HepG2 (cell line): ENCODE measurements around the gene SPI1. TPM values are rescaled to one million over a fixed set of nuclear protein-coding genes. Genes with fewer than 3 reads are reported as not detected.

Source experiments
- ATAC-seq: fragments of 200-7000 bp; cut with Tn5 transposase; 3 replicates; pipeline ENCODE4 v1.9.1; 2020; ENCODE audit warnings: mild to moderate bottlenecking, moderate library complexity
- BruUV-seq: library from RNA; stranded (reverse); fragments of 400-500 nt; replicated peaks from 2 replicates; lab custom pipeline; 2021; lab: Mats Ljungman, UMichigan
- CTCF ChIA-PET: fragments of 300-600 bp; formaldehyde crosslinking; extraction: SDS; loops from one replicate; lab custom pipeline; 2021; ENCODE audit warnings: low total read pairs, inconsistent platforms, low intra/inter-chr PET ratio; lab: Yijun Ruan, JAX
- POLR2A ChIA-PET: fragments of 350-600 bp; sonication (Branson Sonifier 250); formaldehyde crosslinking; loops from one replicate; lab custom pipeline; 2020; ENCODE audit warnings: antibody characterized with exemption, inconsistent platforms; lab: Yijun Ruan, JAX
- DNase-seq: peaks from one replicate; pipeline ENCODE4 v3.0.0-alpha.2; 2015; ENCODE audit warnings: low spot score
- FAIRE-seq: peaks from 3 replicates; lab custom pipeline; 2011; peaks lifted over from hg19 to GRCh38; lab: Jason Lieb, UNC
- H2AFZ ChIP-seq: one replicate; pipeline ENCODE4 v1.6.1; 2011; ENCODE audit warnings: low read length, inconsistent platforms
- H3K27ac ChIP-seq: fragments of 300-600 bp; 3 replicates; pipeline ENCODE4 v1.8.0; 2011; ENCODE audit warnings: mixed run types, mild to moderate bottlenecking, mixed read lengths, low read length, inconsistent platforms; ENCODE audit not compliant: insufficient read depth; ENCODE audit errors: extremely low read length
- H3K27me3 ChIP-seq, 2 experiments: fragments of 200-600 bp in 1 of 2; 2 replicates in 1 of 2; 3 replicates in 1 of 2; pipeline versions ENCODE4 v1.6.0 to v1.8.0; 2011; ENCODE audit warnings: low read length in 2 of 2, mild to moderate bottlenecking in 2 of 2, moderate library complexity in 2 of 2, inconsistent platforms in 1 of 2; ENCODE audit not compliant: insufficient read depth in 2 of 2, control insufficient read depth in 1 of 2
- H3K36me3 ChIP-seq, 2 experiments: fragments of 200-600 bp in 1 of 2; replicated peaks in 1 of 2; 2 replicates in 1 of 2; 3 replicates in 1 of 2; pipeline versions ENCODE4 v1.5.1 to v1.8.0; 2011; ENCODE audit warnings: low read length in 2 of 2, inconsistent platforms in 1 of 2; ENCODE audit not compliant: insufficient read depth in 2 of 2, control insufficient read depth in 1 of 2
- H3K4me1 ChIP-seq: 2 replicates; pipeline ENCODE4 v1.5.1; 2012; ENCODE audit warnings: low read length, inconsistent platforms; ENCODE audit not compliant: insufficient read depth
- H3K4me2 ChIP-seq: 2 replicates; pipeline ENCODE4 v1.6.0; 2011; ENCODE audit warnings: low read depth, low read length, inconsistent platforms
- H3K4me3 ChIP-seq, 3 experiments: fragments of 200-600 bp in 1 of 3; sonication (generic), shearing (Covaris generic) in 1 of 3; replicated peaks in 1 of 3; 2 replicates each; pipeline ENCODE4 v1.5.1; 2011 to 2016; ENCODE audit warnings: low read length in 3 of 3, inconsistent platforms in 2 of 3, low read depth in 2 of 3, mild to moderate bottlenecking in 2 of 3, control low read depth in 1 of 3, mixed read lengths in 1 of 3; ENCODE audit not compliant: insufficient read depth in 1 of 3
- H3K79me2 ChIP-seq: one replicate; pipeline ENCODE4 v1.6.1; 2011; ENCODE audit warnings: low read length, inconsistent platforms; ENCODE audit not compliant: insufficient read depth
- H3K9ac ChIP-seq: 2 replicates; pipeline ENCODE4 v1.6.0; 2011; ENCODE audit warnings: mild to moderate bottlenecking, low read depth, low read length, inconsistent platforms; ENCODE audit not compliant: insufficient read depth
- H3K9me3 ChIP-seq: 2 replicates; pipeline ENCODE4 v1.5.1; 2012; ENCODE audit warnings: mild to moderate bottlenecking, low read length
- H4K20me1 ChIP-seq: 2 replicates; pipeline ENCODE4 v1.6.0; 2011; ENCODE audit warnings: inconsistent platforms, mild to moderate bottlenecking, low read length, moderate library complexity; ENCODE audit not compliant: insufficient read depth
- ERF ChIP-seq: IDR thresholded peaks from 2 replicates; pipeline ENCODE4 v1.6.1; 2018; ENCODE audit warnings: missing biosample characterization, missing genetic modification reagents
- ETV6 ChIP-seq: sonication (generic); formaldehyde crosslinking; conservative IDR thresholded peaks from 2 replicates; pipeline ENCODE4 v1.4.0; 2020; ENCODE audit warnings: missing genetic modification reagents
- IRX3 ChIP-seq: sonication (generic); formaldehyde crosslinking; IDR thresholded peaks from 2 replicates; pipeline ENCODE4 v1.8.1; 2023; ENCODE audit warnings: mild to moderate bottlenecking, low read depth, missing genetic modification reagents, borderline replicate concordance
- MTA3 ChIP-seq: sonication (generic); formaldehyde crosslinking; IDR thresholded peaks from 2 replicates; pipeline ENCODE4 v1.4.0; 2020; ENCODE audit warnings: missing genetic modification reagents
- SP5 ChIP-seq: IDR thresholded peaks from 2 replicates; pipeline ENCODE4 v1.6.1; 2016; ENCODE audit warnings: low read depth, borderline replicate concordance
- ZNF280D ChIP-seq: sonication (generic); formaldehyde crosslinking; IDR thresholded peaks from 2 replicates; pipeline ENCODE4 v1.5.1; 2020; ENCODE audit warnings: mild to moderate bottlenecking, missing genetic modification reagents
- ZNF281 ChIP-seq: sonication (generic); formaldehyde crosslinking; IDR thresholded peaks from 2 replicates; pipeline ENCODE4 v1.4.0; 2020; ENCODE audit warnings: missing genetic modification reagents, borderline replicate concordance
- ZNF331 ChIP-seq: sonication (generic); formaldehyde crosslinking; IDR thresholded peaks from 2 replicates; pipeline ENCODE4 v1.4.0; 2020; ENCODE audit warnings: missing genetic modification reagents
- WGBS: methylation state at CpG from one replicate; pipeline ENCODE4 v1.1.6; 2017; ENCODE audit warnings: low lambda C conversion rate; 5-methylcytosine and 5-hydroxymethylcytosine counted together
- in situ Hi-C: cut with HindIII; loops from 2 replicates; pipeline ENCODE4 v1.10.0; 2017; ENCODE audit warnings: low pct_unique_long_range_greater_than_20kb; ENCODE audit not compliant: extremely low pct_ligation_motif_present
- intact Hi-C: fragments of 100-400 bp; cut with micrococcal nuclease; formaldehyde crosslinking; loops from one replicate; pipeline ENCODE4 v1.10.0; 2022; ENCODE audit not compliant: unreplicated experiment
- polyA plus RNA-seq, 8 experiments: library from polyadenylated mRNA; depleted of rRNA in 3 of 8; stranded (reverse) in 7 of 8; unstranded in 1 of 8; fragments of >200 nt; fragmentation: Illumina TruSeq in 4 of 8; extraction: Trizol in 4 of 8; gene quantifications; 2 replicates each; pipeline versions ENCODE4 v1.2.1 to v1.2.3, GENCODE V29; 2011 to 2016; ENCODE audit warnings: low read depth in 4 of 8, missing spikeins in 1 of 8, mixed read lengths in 1 of 8; ENCODE audit not compliant: insufficient read depth in 1 of 8
- total RNA-seq, 5 experiments: library from RNA; depleted of rRNA; stranded (reverse); fragments of >200 nt; fragmentation: Illumina TruSeq; extraction: Trizol; gene quantifications; 2 replicates each; pipeline ENCODE4 v1.2.3, GENCODE V29; 2016; ENCODE audit warnings: low read depth in 1 of 5
- TF ChIP-seq, protein P1 (sequence below): sonication (generic); formaldehyde crosslinking; IDR thresholded peaks from 2 replicates; pipeline ENCODE4 v1.5.0; 2020; ENCODE audit warnings: missing genetic modification reagents, mild to moderate bottlenecking, borderline replicate concordance
- TF ChIP-seq, protein P2 (sequence below): fragments of 450-650 bp; IDR thresholded peaks from 2 replicates; pipeline ENCODE4 v1.6.1; 2016

SPI1 gene
- total and polyA plus RNA-seq, 2 of the 13 experiments (the other 11 are each of a cell fraction or from before 2014, with no cell fraction given): not detected

DNA sequence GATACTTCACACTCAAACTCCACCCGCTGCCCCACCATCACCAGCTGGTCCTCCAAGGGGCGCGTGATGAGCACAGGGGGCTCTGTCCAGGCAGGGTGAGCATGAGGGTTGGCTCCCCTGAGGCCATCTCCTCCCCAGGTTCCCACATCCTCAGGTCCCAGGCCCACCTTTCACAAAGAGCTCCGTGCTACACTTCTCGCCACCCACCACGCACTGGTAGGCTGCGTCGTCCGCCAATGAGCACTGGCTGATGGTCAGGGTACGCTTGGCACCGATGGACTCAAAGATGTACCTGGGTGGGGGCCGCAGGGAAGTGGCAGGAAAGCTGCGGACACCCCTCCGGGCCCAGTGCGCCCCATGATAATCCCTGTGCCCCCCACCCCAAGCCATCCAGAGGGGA is 35.5 kb downstream of the SPI1 start (continued):
- TF ChIP-seq ZNF281 (CRISPR knock-in tag) (no peak), ZNF331 (no peak), ERF (no peak), MTA3 (no peak), IRX3 (CRISPR knock-in tag) (no peak), ETV6 (CRISPR knock-in tag) (no peak), SP5 (CRISPR knock-in tag) (no peak)
- TF ChIP-seq, protein P1, sequence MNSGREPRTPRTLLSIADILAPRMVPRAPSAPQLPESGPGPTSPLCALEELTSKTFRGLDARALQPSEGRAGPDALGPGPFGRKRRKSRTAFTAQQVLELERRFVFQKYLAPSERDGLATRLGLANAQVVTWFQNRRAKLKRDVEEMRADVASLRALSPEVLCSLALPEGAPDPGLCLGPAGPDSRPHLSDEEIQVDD (CRISPR knock-in tag): no peak

DNA sequence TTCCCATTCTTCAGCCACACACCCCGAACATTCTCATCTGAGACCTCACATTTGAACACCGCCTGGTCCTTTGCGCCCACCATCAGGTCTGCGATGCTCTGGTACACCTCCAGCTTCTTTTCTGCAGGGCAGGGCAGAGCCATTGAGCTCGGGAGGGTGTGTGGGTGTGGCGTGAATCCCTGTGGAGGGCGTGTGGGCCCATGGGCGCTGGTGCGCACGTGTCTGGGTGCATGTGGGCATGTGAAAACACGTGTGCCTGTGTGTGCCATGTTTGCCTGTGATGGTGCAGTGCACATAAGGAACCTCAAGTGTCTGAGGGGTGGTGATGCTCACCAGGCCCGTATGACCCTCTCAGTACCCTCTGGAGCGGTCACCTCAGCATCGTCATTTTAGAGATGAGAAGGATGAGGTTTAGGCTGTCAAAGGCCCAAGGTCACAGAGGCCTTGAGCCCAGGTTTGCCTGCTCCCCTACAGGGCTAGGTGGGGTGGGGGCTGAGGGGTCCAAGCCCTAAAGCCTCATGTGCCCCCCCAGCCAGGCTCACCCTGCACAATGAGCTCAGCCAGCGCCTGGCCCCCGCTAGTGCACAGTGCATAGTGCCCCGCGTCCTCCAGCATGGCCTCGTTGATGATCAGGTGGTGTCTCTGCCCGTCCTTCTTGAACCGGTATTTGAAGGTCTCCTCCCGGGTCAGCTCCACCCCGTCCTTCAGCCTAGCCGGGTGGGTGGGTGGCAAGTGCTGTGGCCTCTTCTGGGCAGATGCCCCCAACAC is 36.1 kb downstream of the SPI1 start:
- WGBS: 48% methylated on average over 16 of the region's 24 CpGs
- peaks cover 7 to 64% of the 10 kb centered on the region in 2 experiments; a peak in 4 of 5 replicates for H3K27me3 ChIP-seq
- no peak overlapping the region for H2AFZ ChIP-seq
- intact Hi-C loops (no loop called here), in situ Hi-C loops (no loop called here)
- DNase-seq (no peak), FAIRE-seq (no peak), ATAC-seq (no peak)
- no peak overlapping the region for H3K27ac ChIP-seq
- H4K20me1 ChIP-seq: no peaks in the 10 kb centered on the region
- H3K4me1 ChIP-seq: peaks cover 16% of the 10 kb centered on the region
- no TSS peak for BruUV-seq
- CTCF ChIA-PET: no interaction called here
- H3K4me2 ChIP-seq: no peak overlapping the region
- no peaks in the 10 kb centered on the region for H3K9me3 ChIP-seq
- H3K79me2 ChIP-seq: no peaks in the 10 kb centered on the region
- no peak overlapping the region for H3K9ac ChIP-seq
- H3K4me3 ChIP-seq: no peak overlapping the region
- no peak for TF ChIP-seq ZNF280D (CRISPR knock-in tag)
- TF ChIP-seq, protein P2, sequence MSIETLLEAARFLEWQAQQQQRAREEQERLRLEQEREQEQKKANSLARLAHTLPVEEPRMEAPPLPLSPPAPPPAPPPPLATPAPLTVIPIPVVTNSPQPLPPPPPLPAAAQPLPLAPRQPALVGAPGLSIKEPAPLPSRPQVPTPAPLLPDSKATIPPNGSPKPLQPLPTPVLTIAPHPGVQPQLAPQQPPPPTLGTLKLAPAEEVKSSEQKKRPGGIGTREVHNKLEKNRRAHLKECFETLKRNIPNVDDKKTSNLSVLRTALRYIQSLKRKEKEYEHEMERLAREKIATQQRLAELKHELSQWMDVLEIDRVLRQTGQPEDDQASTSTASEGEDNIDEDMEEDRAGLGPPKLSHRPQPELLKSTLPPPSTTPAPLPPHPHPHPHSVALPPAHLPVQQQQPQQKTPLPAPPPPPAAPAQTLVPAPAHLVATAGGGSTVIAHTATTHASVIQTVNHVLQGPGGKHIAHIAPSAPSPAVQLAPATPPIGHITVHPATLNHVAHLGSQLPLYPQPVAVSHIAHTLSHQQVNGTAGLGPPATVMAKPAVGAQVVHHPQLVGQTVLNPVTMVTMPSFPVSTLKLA: peak; percentile 99
- POLR2A ChIA-PET: no interaction called here
- H3K36me3 ChIP-seq: no peaks in the 10 kb centered on the region
